Measurements from ENCODE around the gene NKTR.

GRCh38 chr3:42696356-42697288 is 96.1 kb downstream of the NKTR start:
- TF ChIP-seq, protein P1, sequence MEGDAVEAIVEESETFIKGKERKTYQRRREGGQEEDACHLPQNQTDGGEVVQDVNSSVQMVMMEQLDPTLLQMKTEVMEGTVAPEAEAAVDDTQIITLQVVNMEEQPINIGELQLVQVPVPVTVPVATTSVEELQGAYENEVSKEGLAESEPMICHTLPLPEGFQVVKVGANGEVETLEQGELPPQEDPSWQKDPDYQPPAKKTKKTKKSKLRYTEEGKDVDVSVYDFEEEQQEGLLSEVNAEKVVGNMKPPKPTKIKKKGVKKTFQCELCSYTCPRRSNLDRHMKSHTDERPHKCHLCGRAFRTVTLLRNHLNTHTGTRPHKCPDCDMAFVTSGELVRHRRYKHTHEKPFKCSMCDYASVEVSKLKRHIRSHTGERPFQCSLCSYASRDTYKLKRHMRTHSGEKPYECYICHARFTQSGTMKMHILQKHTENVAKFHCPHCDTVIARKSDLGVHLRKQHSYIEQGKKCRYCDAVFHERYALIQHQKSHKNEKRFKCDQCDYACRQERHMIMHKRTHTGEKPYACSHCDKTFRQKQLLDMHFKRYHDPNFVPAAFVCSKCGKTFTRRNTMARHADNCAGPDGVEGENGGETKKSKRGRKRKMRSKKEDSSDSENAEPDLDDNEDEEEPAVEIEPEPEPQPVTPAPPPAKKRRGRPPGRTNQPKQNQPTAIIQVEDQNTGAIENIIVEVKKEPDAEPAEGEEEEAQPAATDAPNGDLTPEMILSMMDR (IDR thresholded peaks at IDR 0.05) = no peak
- TF ChIP-seq NFYB (CRISPR knock-in tag; conservative IDR thresholded peaks at IDR 0.05; ENCODE audit: low read depth) (no peak), PRDM15 (CRISPR knock-in tag; IDR thresholded peaks at IDR 0.05) (no peak), ATF2 (CRISPR knock-in tag; IDR thresholded peaks at IDR 0.05; ENCODE audit: borderline replicate concordance, low read depth) (no peak)
- TF ChIP-seq, protein P2, sequence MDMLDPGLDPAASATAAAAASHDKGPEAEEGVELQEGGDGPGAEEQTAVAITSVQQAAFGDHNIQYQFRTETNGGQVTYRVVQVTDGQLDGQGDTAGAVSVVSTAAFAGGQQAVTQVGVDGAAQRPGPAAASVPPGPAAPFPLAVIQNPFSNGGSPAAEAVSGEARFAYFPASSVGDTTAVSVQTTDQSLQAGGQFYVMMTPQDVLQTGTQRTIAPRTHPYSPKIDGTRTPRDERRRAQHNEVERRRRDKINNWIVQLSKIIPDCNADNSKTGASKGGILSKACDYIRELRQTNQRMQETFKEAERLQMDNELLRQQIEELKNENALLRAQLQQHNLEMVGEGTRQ (CRISPR knock-in tag; IDR thresholded peaks at IDR 0.05) = no peak
- TF ChIP-seq, protein P3, sequence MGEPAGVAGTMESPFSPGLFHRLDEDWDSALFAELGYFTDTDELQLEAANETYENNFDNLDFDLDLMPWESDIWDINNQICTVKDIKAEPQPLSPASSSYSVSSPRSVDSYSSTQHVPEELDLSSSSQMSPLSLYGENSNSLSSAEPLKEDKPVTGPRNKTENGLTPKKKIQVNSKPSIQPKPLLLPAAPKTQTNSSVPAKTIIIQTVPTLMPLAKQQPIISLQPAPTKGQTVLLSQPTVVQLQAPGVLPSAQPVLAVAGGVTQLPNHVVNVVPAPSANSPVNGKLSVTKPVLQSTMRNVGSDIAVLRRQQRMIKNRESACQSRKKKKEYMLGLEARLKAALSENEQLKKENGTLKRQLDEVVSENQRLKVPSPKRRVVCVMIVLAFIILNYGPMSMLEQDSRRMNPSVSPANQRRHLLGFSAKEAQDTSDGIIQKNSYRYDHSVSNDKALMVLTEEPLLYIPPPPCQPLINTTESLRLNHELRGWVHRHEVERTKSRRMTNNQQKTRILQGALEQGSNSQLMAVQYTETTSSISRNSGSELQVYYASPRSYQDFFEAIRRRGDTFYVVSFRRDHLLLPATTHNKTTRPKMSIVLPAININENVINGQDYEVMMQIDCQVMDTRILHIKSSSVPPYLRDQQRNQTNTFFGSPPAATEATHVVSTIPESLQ (CRISPR knock-in tag; IDR thresholded peaks at IDR 0.05) = no peak
